Pancreas (tissue), 10 donors: ENCODE data around the gene RSPH3. TPM values are rescaled to one million over a fixed set of nuclear protein-coding genes. Genes with fewer than 3 reads are reported as not detected.
"Not testable (repeated sequence)": the region's sequence is repeated elsewhere in the genome, so short reads cannot be mapped to it uniquely, and the experiment has no call there.

Experiments
- ATAC-seq, 4 donors: fragments of 200-7000 bp; cut with Tn5 transposase; one replicate each; pipeline versions ENCODE4 v1.8.0 to v1.9.1; 2020; ENCODE audit warnings: mild to moderate bottlenecking in 4 of 4, moderate library complexity in 4 of 4
- DNase-seq, 6 donors: peaks; one replicate each; pipeline ENCODE4 v3.0.0-alpha.2; 2020
- FAIRE-seq: peaks from 2 replicates; lab custom pipeline; 2012; peaks lifted over from hg19 to GRCh38; lab: Jason Lieb, UNC
- H3K27ac ChIP-seq, 4 donors: fragments of 200-600 bp; sonication (generic); 1 replicate in 3 of 4; 2 replicates in 1 of 4; pipeline versions ENCODE4 v1.5.0 to v1.8.0; 2020
- H3K27me3 ChIP-seq, 4 donors: fragments of 200-600 bp; one replicate each; pipeline ENCODE4 v1.8.0; 2021
- H3K36me3 ChIP-seq, 3 donors: fragments of 200-600 bp; sonication (generic) in 1 of 3; one replicate each; pipeline versions ENCODE4 v1.5.0 to v1.8.0; 2020 to 2021
- H3K4me1 ChIP-seq, 3 donors: fragments of 200-600 bp; one replicate each; pipeline ENCODE4 v1.8.0; 2021
- H3K4me3 ChIP-seq, 4 donors: fragments of 200-600 bp; sonication (generic) in 2 of 4; one replicate each; pipeline versions ENCODE4 v1.5.0 to v1.8.0; 2020 to 2021
- H3K9me3 ChIP-seq, 4 donors: fragments of 200-600 bp; one replicate each; pipeline ENCODE4 v1.8.0; 2021
- CTCF ChIP-seq, 4 donors: fragments of 200-600 bp; sonication (generic) in 3 of 4; IDR thresholded peaks; one replicate each; pipeline versions ENCODE4 v1.5.0 to v1.8.0; 2021; ENCODE audit warnings: antibody characterized with exemption in 4 of 4
- WGBS, 2 donors: extraction: QIAGEN DNeasy Blood & Tissue Kit; methylation state at CpG; one replicate each; pipeline ENCODE4 v1.1.7; 2013; 5-methylcytosine and 5-hydroxymethylcytosine counted together
- intact Hi-C, 3 donors: fragments of 100-400 bp; cut with DNase I; formaldehyde crosslinking; loops; one replicate each; pipeline versions ENCODE4 v1.11.1 to v1.14.2; 2022
- polyA plus RNA-seq, 2 donors: library from polyadenylated mRNA; stranded (reverse); fragments of 200-250 nt; gene quantifications; one replicate each; pipeline ENCODE4 v1.2.3, GENCODE V29; 2013
- total RNA-seq, 6 donors: library from RNA; stranded (reverse); fragmentation: NEBNext Ultra II Directional in 4 of 6; extraction: Animal tissue kit (Norgen Biotek cat#: 25700) in 4 of 6; gene quantifications; one replicate each; pipeline versions ENCODE4 v1.2.1 to v1.2.4, GENCODE V29; 2021 to 2023
- donor health status: healthy with polysubstance abuse.
- donor health status: DM: no; HTN: no; CAD: no; lungs with moderate emphysema.
- donor health status: DM: no; HTN: no; CAD: no.
- donor health status: control.
- donor health status: control.
- donor health status: Bipolar disorder and iron deficiency.
- donor health status: DM: yes; HTN: yes; CAD: no.
- donor health status: DM: no; HTN: no; CAD: no.
- donor health status: DM: no; HTN: no; CAD: no.
- donor health status: DM: yes; HTN: yes; CAD: no.

Gene RSPH3
- total and polyA plus RNA-seq, 8 donors = 2.1 to 8.8 (median 4.7) TPM

DNA sequence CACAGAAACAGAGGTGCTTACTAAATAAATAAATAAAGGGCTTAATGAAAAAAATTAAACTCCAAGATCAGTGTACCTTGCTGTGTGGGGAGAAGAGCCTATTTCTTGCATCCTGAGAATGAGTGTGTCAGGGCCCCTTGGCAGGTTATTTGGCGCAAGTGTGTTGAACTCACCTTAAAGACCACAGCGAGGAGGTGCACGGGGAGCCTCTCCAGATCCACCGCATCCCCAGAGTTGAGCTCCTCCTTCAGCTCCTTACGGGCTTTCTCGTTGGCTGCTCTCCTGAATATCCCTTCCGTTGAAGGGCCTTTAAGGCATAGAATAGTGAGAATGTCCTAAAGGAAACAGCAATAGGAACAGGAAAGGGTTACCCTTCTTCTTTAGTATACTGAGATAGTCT lies 41.2 kb upstream of the RSPH3 start:
- Histone ChIP-seq H3K4me3 (no peak overlapping the region), H3K27ac (no peak overlapping the region), H3K27me3 (peaks cover 0 to 3% (median 0%) of the 10 kb centered on the region in 4 donors), H3K36me3 (no peaks in the 10 kb centered on the region), H3K9me3 (no peaks in the 10 kb centered on the region), H3K4me1 (peaks cover 0 to 3% (median 0%) of the 10 kb centered on the region in 3 donors)
- TF ChIP-seq CTCF (IDR thresholded peaks at IDR 0.05) = no peak
- DNase-seq = no peak
- 93 to 94% methylated on average over 7 of the region's 7 CpGs for WGBS, 2 donors
- FAIRE-seq = no peak
- intact Hi-C loops = loop anchor here in 2 of 3 donors (10.0 kb wide), 1 partner anchor 64 kb away; no protein-coding TSS in a partner anchor
- no peak for ATAC-seq

- no peak for FAIRE-seq
- intact Hi-C loops = loop anchor here in 2 of 3 donors (10.0 kb wide), 1 partner anchor 65 kb away; no protein-coding TSS in a partner anchor
Measured at GRCh38 chr6:159039885-159040258, 39.9 kb upstream of the RSPH3 start.

GRCh38 chr6:159038914-159039884 lies 39.2 kb upstream of the RSPH3 start:
- H3K27ac ChIP-seq = peak overlapping the region in 2 of 4 donors; percentile 15 to 59
- WGBS, 2 donors = 74 to 76% methylated on average over 8 of the region's 8 CpGs

More at GRCh38 chr6:159039885-159040258, 39.9 kb upstream of the RSPH3 start:
- DNase-seq (no peak), ATAC-seq (no peak)
- no peaks in the 10 kb centered on the region for H3K27me3 ChIP-seq
- H3K36me3 ChIP-seq = no peaks in the 10 kb centered on the region
- no peak for TF ChIP-seq CTCF (IDR thresholded peaks at IDR 0.05)
- H3K9me3 ChIP-seq = no peaks in the 10 kb centered on the region
- H3K27ac ChIP-seq = peak overlapping the region in 2 of 4 donors; percentile 15 to 59
- WGBS, 2 donors = 54 to 78% methylated on average over 1 of the region's 1 CpG
- peaks cover 0 to 3% (median 0%) of the 10 kb centered on the region in 3 donors for H3K4me1 ChIP-seq
- no peak overlapping the region for H3K4me3 ChIP-seq

GRCh38 chr6:159038318-159038717 lies 38.3 kb upstream of the RSPH3 start:
- not testable (repeated sequence) for ATAC-seq
- peak overlapping the region in 2 of 4 donors; percentile 15 to 59 for H3K27ac ChIP-seq
- 84 to 85% methylated on average over 12 of the region's 12 CpGs for WGBS, 2 donors

More at GRCh38 chr6:159038914-159039884, 39.2 kb upstream of the RSPH3 start:
- no peak for TF ChIP-seq CTCF (IDR thresholded peaks at IDR 0.05)
- Histone ChIP-seq H3K36me3 (no peaks in the 10 kb centered on the region), H3K27me3 (no peaks in the 10 kb centered on the region), H3K9me3 (no peaks in the 10 kb centered on the region), H3K4me1 (peaks cover 0 to 3% (median 0%) of the 10 kb centered on the region in 3 donors), H3K4me3 (no peak overlapping the region)
- intact Hi-C loops = no loop called here
- DNase-seq = no peak
- no peak for FAIRE-seq
- ATAC-seq = peak in 2 of 4 donors; percentile 25 to 34

DNA sequence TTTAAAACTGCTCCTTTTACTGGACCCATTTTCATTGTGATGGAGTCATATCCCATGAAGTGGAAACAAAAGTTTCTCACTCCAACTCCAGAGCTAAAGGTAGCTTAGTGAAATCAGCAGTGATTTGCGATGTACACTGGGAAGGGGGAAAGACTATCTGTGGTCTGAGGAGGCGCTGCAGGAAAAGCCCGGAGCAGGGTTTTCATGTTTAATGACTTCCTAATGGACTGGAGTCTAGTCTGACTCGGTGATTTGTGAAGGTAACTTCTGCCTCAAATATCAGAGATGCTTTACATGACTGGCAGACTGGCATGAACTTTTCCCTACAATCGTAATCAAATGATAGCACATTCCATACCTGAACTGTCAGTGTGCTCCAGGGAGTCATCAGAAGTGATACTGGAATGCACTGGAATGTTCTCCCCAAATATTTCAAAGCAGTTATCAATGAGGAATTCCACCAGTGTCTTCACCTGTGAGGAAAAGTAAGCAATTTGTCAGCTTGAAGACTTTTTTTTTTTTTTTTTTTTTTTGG lies 37.8 kb upstream of the RSPH3 start:
- intact Hi-C loops = no loop called here
- Histone ChIP-seq H3K9me3 (no peaks in the 10 kb centered on the region), H3K4me1 (peaks cover 0 to 3% (median 0%) of the 10 kb centered on the region in 3 donors), H3K27ac (no peak overlapping the region), H3K27me3 (no peaks in the 10 kb centered on the region), H3K36me3 (no peaks in the 10 kb centered on the region), H3K4me3 (no peak overlapping the region)
- ATAC-seq (no peak), FAIRE-seq (no peak), DNase-seq (no peak)
- TF ChIP-seq CTCF (IDR thresholded peaks at IDR 0.05) = no peak
- WGBS, 2 donors = 56 to 66% methylated on average over 5 of the region's 5 CpGs

More at GRCh38 chr6:159038318-159038717, 38.3 kb upstream of the RSPH3 start:
- FAIRE-seq, H3K27me3 ChIP-seq, H3K4me3 ChIP-seq, H3K4me1 ChIP-seq, DNase-seq, intact Hi-C loops, H3K9me3 ChIP-seq, H3K36me3 ChIP-seq: not testable (repeated sequence)
